ENCODE results near the gene ECM2.

Gene ECM2

GRCh38 chr9:92499701-92500100, 36.1 kb downstream of the ECM2 start:
- peak; percentile 33 for DNase-seq

GRCh38 chr9:92496396-92497176, 39.2 kb downstream of the ECM2 start:
- peak; percentile 65 for DNase-seq

GRCh38 chr9:92494856-92495255, 40.9 kb downstream of the ECM2 start:
- peak; percentile 77 for DNase-seq

GRCh38 chr9:92493749-92494387, 41.9 kb downstream of the ECM2 start:
- no peak for DNase-seq

GRCh38 chr9:92492781-92493401, 42.9 kb downstream of the ECM2 start:
- DNase-seq = no peak

- peak; percentile 75 for DNase-seq
Measured at GRCh38 chr9:92488681-92489550, 46.9 kb downstream of the ECM2 start.

- no peak for DNase-seq
Measured at GRCh38 chr9:92486371-92486770, 49.4 kb downstream of the ECM2 start.

- DNase-seq = no peak
Measured at GRCh38 chr9:92484563-92484962, 51.2 kb downstream of the ECM2 start.

GRCh38 chr9:92483627-92484545, 51.9 kb downstream of the ECM2 start:
- peak; percentile 48 for DNase-seq

- no peak for DNase-seq
Measured at GRCh38 chr9:92482805-92483204, 53.0 kb downstream of the ECM2 start.

GRCh38 chr9:92482329-92482728, 53.5 kb downstream of the ECM2 start, which contains the start of gene ASPN:
Gene ASPN, minus strand, starts transcription at chr9:92482506.
- peak; percentile 76 for DNase-seq

GRCh38 chr9:92480986-92481633, 54.7 kb downstream of the ECM2 start:
- DNase-seq = peak; percentile 31

- peak; percentile 34 for DNase-seq
Measured at GRCh38 chr9:92480291-92480771, 55.5 kb downstream of the ECM2 start.

GRCh38 chr9:92479346-92479745, 56.4 kb downstream of the ECM2 start:
- DNase-seq = no peak

GRCh38 chr9:92478783-92479182, 57.0 kb downstream of the ECM2 start:
- no peak for DNase-seq

GRCh38 chr9:92476962-92477361, 58.8 kb downstream of the ECM2 start:
- no peak for DNase-seq

- no peak for DNase-seq
Measured at GRCh38 chr9:92474587-92474986, 61.2 kb downstream of the ECM2 start.

GRCh38 chr9:92468206-92468605, 67.6 kb downstream of the ECM2 start:
- DNase-seq = peak; percentile 44

- DNase-seq = no peak
Measured at GRCh38 chr9:92467511-92467910, 68.3 kb downstream of the ECM2 start.

- DNase-seq = no peak
Measured at GRCh38 chr9:92467041-92467440, 68.7 kb downstream of the ECM2 start.

- peak; percentile 93 for DNase-seq
Measured at GRCh38 chr9:92463984-92464383, 71.8 kb downstream of the ECM2 start.

All from fibroblast of skin of scalp (primary cell).